ENCODE measurements around the gene TMEM161B. TPM values are rescaled to one million over a fixed set of nuclear protein-coding genes. Genes with fewer than 3 reads are reported as not detected.

Gene TMEM161B
- total and polyA plus RNA-seq, 2 donors (not counting 3 experiments of a cell fraction or from before 2014, with no cell fraction given) = 5.3 to 11.6 TPM

DNA sequence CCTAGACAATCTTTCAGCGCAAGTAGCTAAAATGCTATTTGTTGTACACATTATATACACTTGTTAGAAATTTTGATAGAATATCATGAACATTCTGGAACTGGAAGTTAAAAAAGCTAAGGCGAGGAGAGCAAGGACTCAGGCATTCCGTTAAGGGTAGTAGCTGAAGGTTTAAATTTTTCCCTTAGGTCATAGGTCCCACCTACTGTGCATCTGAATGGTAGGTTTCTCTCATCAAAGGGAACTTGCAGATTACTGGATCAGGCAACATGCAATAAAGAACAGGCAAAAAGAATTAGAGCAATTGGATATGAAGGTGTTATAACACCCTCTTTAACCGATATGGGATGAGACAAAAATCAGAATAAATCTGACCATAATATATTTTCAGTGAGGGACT is 32.8 kb downstream of the TMEM161B start:
- intact Hi-C loops (cut with micrococcal nuclease) (no loop called here), dilution Hi-C loops (cut with MboI; ENCODE audit: extremely low pct_ligation_motif_present, low sequenced_read_pairs) (no loop called here)
- H3K27me3 ChIP-seq (ENCODE audit: control insufficient read depth in 2 of 2, insufficient read depth in 2 of 2, low read length in 2 of 2) = no peaks in the 10 kb centered on the region
- H3K9ac ChIP-seq (replicated peaks; ENCODE audit: extremely low read depth, insufficient read depth, low read length) = no peak overlapping the region
- DNase-seq (ENCODE audit: low read depth, low spot score) (no peak), FAIRE-seq (no peak)
- no peaks in the 10 kb centered on the region for H3K79me2 ChIP-seq (ENCODE audit: control insufficient read depth, insufficient read depth, low read length)
- no peaks in the 10 kb centered on the region for H3K4me1 ChIP-seq (ENCODE audit: control insufficient read depth, extremely low read depth, insufficient read depth, low read length)
- H3K36me3 ChIP-seq (ENCODE audit: control insufficient read depth in 2 of 2, extremely low read depth in 1 of 2, insufficient read depth in 2 of 2, low read length in 2 of 2) = no peaks in the 10 kb centered on the region
- ChIA-PET POLR2A (no interaction called here), CTCF (no interaction called here)
- no TSS peak for BruUV-seq (replicated peaks)
- no peak overlapping the region for H3K27ac ChIP-seq (ENCODE audit: insufficient read depth, low read depth, low read length)
- TF ChIP-seq POLR2AphosphoS5 (IDR thresholded peaks at IDR 0.05; ENCODE audit: insufficient read depth, low read depth, low read length) = no peak
- no peak for TF ChIP-seq FOS (IDR thresholded peaks at IDR 0.05; ENCODE audit: borderline replicate concordance, insufficient read depth, low read length)
- no peak for TF ChIP-seq MYC (IDR thresholded peaks at IDR 0.05; ENCODE audit: low read depth, low read length)
- no peak for TF ChIP-seq JUN (IDR thresholded peaks at IDR 0.05; ENCODE audit: borderline replicate concordance, insufficient read depth, insufficient read length, low read depth)
- TF ChIP-seq EZH2 (IDR thresholded peaks at IDR 0.05; ENCODE audit: borderline replicate concordance, low read depth, low read length, severe bottlenecking) = no peak
- TF ChIP-seq POLR2A (IDR thresholded peaks at IDR 0.05; ENCODE audit: low read depth, low read length) = no peak
- TF ChIP-seq, protein P1, sequence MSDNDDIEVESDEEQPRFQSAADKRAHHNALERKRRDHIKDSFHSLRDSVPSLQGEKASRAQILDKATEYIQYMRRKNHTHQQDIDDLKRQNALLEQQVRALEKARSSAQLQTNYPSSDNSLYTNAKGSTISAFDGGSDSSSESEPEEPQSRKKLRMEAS (IDR thresholded peaks at IDR 0.05; ENCODE audit: insufficient read depth, insufficient read length) = no peak
- TF ChIP-seq GATA2 (IDR thresholded peaks at IDR 0.05; ENCODE audit: insufficient read depth, insufficient read length, low read depth, low read length) = no peak
- peaks cover 3% of the 10 kb centered on the region for H4K20me1 ChIP-seq (replicated peaks; ENCODE audit: control insufficient read depth, extremely low read depth, insufficient read depth, low read length)
- H3K9me1 ChIP-seq (replicated peaks; ENCODE audit: control insufficient read depth, extremely low read depth, insufficient read depth, low read length) = no peaks in the 10 kb centered on the region
- H3K4me2 ChIP-seq (ENCODE audit: insufficient read depth, low read length) = no peak overlapping the region
- H3K9me3 ChIP-seq (replicated peaks; ENCODE audit: control insufficient read depth, insufficient read depth, low read length) = no peaks in the 10 kb centered on the region
- H2AFZ ChIP-seq (ENCODE audit: low read depth, low read length) = no peak overlapping the region
- no peak overlapping the region for H3K4me3 ChIP-seq (replicated peaks in 1 of 3; ENCODE audit: insufficient read depth in 1 of 3, low read depth in 1 of 3, low read length in 3 of 3)

DNA sequence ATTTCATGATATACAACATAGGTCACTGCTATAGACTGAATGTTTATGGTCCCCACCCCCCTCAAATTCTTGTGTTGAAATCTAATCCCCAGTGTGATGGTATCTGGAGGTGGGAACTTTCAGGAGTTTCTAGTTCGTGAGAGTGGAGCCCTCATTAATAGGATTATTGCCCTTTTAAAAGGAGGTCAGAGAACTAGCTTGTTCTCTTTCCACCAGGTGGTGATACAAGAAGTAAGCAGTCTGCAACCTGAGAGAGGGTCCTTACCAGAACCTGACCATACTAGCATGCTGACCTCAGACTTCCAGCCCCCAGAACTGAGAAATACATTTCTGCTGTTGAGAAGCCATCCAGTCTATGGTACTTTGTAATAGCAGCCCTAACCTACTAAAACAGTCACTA is 33.3 kb downstream of the TMEM161B start:
- H3K36me3 ChIP-seq (ENCODE audit: control insufficient read depth in 2 of 2, extremely low read depth in 1 of 2, insufficient read depth in 2 of 2, low read length in 2 of 2) = no peaks in the 10 kb centered on the region
- TF ChIP-seq, protein P2, sequence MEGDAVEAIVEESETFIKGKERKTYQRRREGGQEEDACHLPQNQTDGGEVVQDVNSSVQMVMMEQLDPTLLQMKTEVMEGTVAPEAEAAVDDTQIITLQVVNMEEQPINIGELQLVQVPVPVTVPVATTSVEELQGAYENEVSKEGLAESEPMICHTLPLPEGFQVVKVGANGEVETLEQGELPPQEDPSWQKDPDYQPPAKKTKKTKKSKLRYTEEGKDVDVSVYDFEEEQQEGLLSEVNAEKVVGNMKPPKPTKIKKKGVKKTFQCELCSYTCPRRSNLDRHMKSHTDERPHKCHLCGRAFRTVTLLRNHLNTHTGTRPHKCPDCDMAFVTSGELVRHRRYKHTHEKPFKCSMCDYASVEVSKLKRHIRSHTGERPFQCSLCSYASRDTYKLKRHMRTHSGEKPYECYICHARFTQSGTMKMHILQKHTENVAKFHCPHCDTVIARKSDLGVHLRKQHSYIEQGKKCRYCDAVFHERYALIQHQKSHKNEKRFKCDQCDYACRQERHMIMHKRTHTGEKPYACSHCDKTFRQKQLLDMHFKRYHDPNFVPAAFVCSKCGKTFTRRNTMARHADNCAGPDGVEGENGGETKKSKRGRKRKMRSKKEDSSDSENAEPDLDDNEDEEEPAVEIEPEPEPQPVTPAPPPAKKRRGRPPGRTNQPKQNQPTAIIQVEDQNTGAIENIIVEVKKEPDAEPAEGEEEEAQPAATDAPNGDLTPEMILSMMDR (IDR thresholded peaks at IDR 0.05; ENCODE audit: extremely low read depth in 1 of 2, insufficient read depth in 1 of 2, low read depth in 1 of 2, low read length in 2 of 2) = no peak
- no peak for TF ChIP-seq POLR2AphosphoS5 (IDR thresholded peaks at IDR 0.05; ENCODE audit: insufficient read depth, low read depth, low read length)
- no peak for TF ChIP-seq POLR2A (IDR thresholded peaks at IDR 0.05; ENCODE audit: low read depth, low read length)
- TF ChIP-seq MYC (IDR thresholded peaks at IDR 0.05; ENCODE audit: low read depth, low read length) = no peak
- TF ChIP-seq GATA2 (IDR thresholded peaks at IDR 0.05; ENCODE audit: insufficient read depth, insufficient read length, low read depth, low read length) = no peak
- no peak for TF ChIP-seq EZH2 (IDR thresholded peaks at IDR 0.05; ENCODE audit: borderline replicate concordance, low read depth, low read length, severe bottlenecking)
- TF ChIP-seq, protein P1 (IDR thresholded peaks at IDR 0.05; ENCODE audit: insufficient read depth, insufficient read length) = no peak
- TF ChIP-seq FOS (IDR thresholded peaks at IDR 0.05; ENCODE audit: borderline replicate concordance, insufficient read depth, low read length) = no peak
- no peak for TF ChIP-seq JUN (IDR thresholded peaks at IDR 0.05; ENCODE audit: borderline replicate concordance, insufficient read depth, insufficient read length, low read depth)
- H3K9me3 ChIP-seq (replicated peaks; ENCODE audit: control insufficient read depth, insufficient read depth, low read length) = no peaks in the 10 kb centered on the region
- DNase-seq (ENCODE audit: low read depth, low spot score) = no peak
- intact Hi-C loops (cut with micrococcal nuclease) = no loop called here
- no peaks in the 10 kb centered on the region for H3K4me1 ChIP-seq (ENCODE audit: control insufficient read depth, extremely low read depth, insufficient read depth, low read length)
- FAIRE-seq = no peak
- H3K4me2 ChIP-seq (ENCODE audit: insufficient read depth, low read length) = no peak overlapping the region
- H3K27ac ChIP-seq (ENCODE audit: insufficient read depth, low read depth, low read length) = no peak overlapping the region
- POLR2A ChIA-PET = no interaction called here
- H3K79me2 ChIP-seq (ENCODE audit: control insufficient read depth, insufficient read depth, low read length) = no peaks in the 10 kb centered on the region
- H3K9me1 ChIP-seq (replicated peaks; ENCODE audit: control insufficient read depth, extremely low read depth, insufficient read depth, low read length) = no peaks in the 10 kb centered on the region
- dilution Hi-C loops (cut with MboI; ENCODE audit: extremely low pct_ligation_motif_present, low sequenced_read_pairs) = no loop called here
- peaks cover 3% of the 10 kb centered on the region for H4K20me1 ChIP-seq (replicated peaks; ENCODE audit: control insufficient read depth, extremely low read depth, insufficient read depth, low read length)
- CTCF ChIA-PET = no interaction called here
- no peak overlapping the region for H3K4me3 ChIP-seq (replicated peaks in 1 of 3; ENCODE audit: insufficient read depth in 1 of 3, low read depth in 1 of 3, low read length in 3 of 3)
- H3K27me3 ChIP-seq (ENCODE audit: control insufficient read depth in 2 of 2, insufficient read depth in 2 of 2, low read length in 2 of 2) = no peaks in the 10 kb centered on the region
- H3K9ac ChIP-seq (replicated peaks; ENCODE audit: extremely low read depth, insufficient read depth, low read length) = no peak overlapping the region
- no TSS peak for BruUV-seq (replicated peaks)
- H2AFZ ChIP-seq (ENCODE audit: low read depth, low read length) = no peak overlapping the region

Measured in endothelial cell of umbilical vein (primary cell).